ENCODE measurements around the gene TESK1. TPM values are rescaled to one million over a fixed set of nuclear protein-coding genes. Genes with fewer than 3 reads are reported as not detected.

TESK1 gene
- total and polyA plus RNA-seq, 2 of the 8 experiments (the other 6 are each of a cell fraction or from before 2014, with no cell fraction given): 13.5 to 13.9 TPM

- Histone ChIP-seq H3K36me3 (ENCODE audit: control insufficient read depth in 2 of 4, insufficient read depth in 4 of 4, low read length in 3 of 4) (no peaks in the 10 kb centered on the region), H3K4me3 (ENCODE audit: extremely low read depth in 1 of 4, insufficient read depth in 2 of 4, low read depth in 3 of 4, low read length in 4 of 4) (peak overlapping the region; percentile 44 to 69 (median 50)), H2BK20ac (ENCODE audit: low read length) (no peak overlapping the region), H3K56ac (replicated peaks; ENCODE audit: insufficient read length, low read depth, low read length) (peak overlapping the region; percentile 32), H2AK5ac (ENCODE audit: low read depth, low read length) (no peak overlapping the region), H3K23me2 (ENCODE audit: low read depth, low read length) (peaks cover 9% of the 10 kb centered on the region), H3K4me2 (ENCODE audit: insufficient read depth in 1 of 2, low read depth in 2 of 2, low read length in 2 of 2) (peak overlapping the region; percentile 74 to 77), H4K8ac (ENCODE audit: extremely low read depth, insufficient read depth, low read length) (peak overlapping the region; percentile 94), H2AFZ (ENCODE audit: low read length) (peak overlapping the region; percentile 99), H3K14ac (ENCODE audit: insufficient read length) (no peak overlapping the region), H2BK120ac (replicated peaks; ENCODE audit: low read depth, low read length) (no peak overlapping the region), H3K4ac (replicated peaks; ENCODE audit: insufficient read length, low read depth, low read length) (no peak overlapping the region), H3K9ac (replicated peaks in 1 of 4; ENCODE audit: extremely low read depth in 1 of 4, low read depth in 3 of 4, low read length in 3 of 4) (peak overlapping the region in 3 of 4 experiments; percentile 3 to 44 (median 42); a peak in 4 of 7 replicates), H2BK12ac (ENCODE audit: low read depth, low read length) (peak overlapping the region; percentile 54; the same call in 1 of the 2 replicates), H3K27me3 (replicated peaks in 1 of 4; ENCODE audit: control insufficient read depth in 3 of 4, extremely low read depth in 1 of 4, insufficient read depth in 3 of 4, low read length in 3 of 4) (peaks cover 0 to 18% (median 14%) of the 10 kb centered on the region in 4 experiments; a peak in 4 of 7 replicates), H3K79me1 (ENCODE audit: low read depth, low read length) (no peaks in the 10 kb centered on the region), H3K18ac (ENCODE audit: extremely low read depth, low read length) (peak overlapping the region; percentile 75), H2BK5ac (ENCODE audit: low read depth, low read length) (peak overlapping the region; percentile 18; the same call in 1 of the 2 replicates), H3K23ac (ENCODE audit: insufficient read length) (no peak overlapping the region), H4K5ac (ENCODE audit: insufficient read length, low read depth, low read length) (peak overlapping the region; percentile 34), H2BK15ac (ENCODE audit: low read length) (peak overlapping the region; percentile 88; the same call in 1 of the 2 replicates), H3K79me2 (ENCODE audit: control insufficient read depth in 1 of 2, insufficient read depth in 2 of 2, low read length in 2 of 2) (no peaks in the 10 kb centered on the region), H3K9me3 (ENCODE audit: insufficient read depth in 2 of 2, low read depth in 1 of 2, low read length in 1 of 2) (no peaks in the 10 kb centered on the region), H3K27ac (ENCODE audit: low read depth, low read length) (no peak overlapping the region), H3K4me1 (replicated peaks in 1 of 4; ENCODE audit: control insufficient read depth in 3 of 4, insufficient read depth in 4 of 4, low read length in 3 of 4) (peaks cover 0 to 9% (median 5%) of the 10 kb centered on the region in 4 experiments; a peak in 4 of 7 replicates), H4K91ac (replicated peaks; ENCODE audit: insufficient read length, low read length) (peak overlapping the region; percentile 66), H4K20me1 (replicated peaks in 1 of 2; ENCODE audit: control insufficient read depth in 1 of 2, insufficient read depth in 2 of 2, low read length in 2 of 2) (no peaks in the 10 kb centered on the region)
- POLR2A ChIA-PET (ENCODE audit: partially characterized antibody): interaction anchor here (0.7 to 2.1 kb wide), 8 partner anchors 9 to 111 kb away, joined by 3 to 7 read pairs (median 4); partner anchors contain the start of genes ARHGEF39, CCDC107 and RMRP
- FAIRE-seq (no peak), DNase-seq (ENCODE audit: low read depth in 1 of 2, low spot score in 2 of 2) (peak in 1 of 2 experiments; percentile 82)
- 5% methylated on average over 50 of the region's 51 CpGs; no CpG with 5 or more reads in 1 of the 2 experiments for WGBS, 2 experiments (ENCODE audit: extremely low coverage in 1 of 2, insufficient coverage in 1 of 2, insufficient read length in 1 of 2, insufficient replicate concordance in 2 of 2, low coverage in 1 of 2, low lambda C conversion rate in 2 of 2, missing lambda C conversion rate in 1 of 2)
- CTCF ChIA-PET (ENCODE audit: partially characterized antibody): interaction anchor here (0.6 to 5.2 kb wide), 14 partner anchors 11 to 638 kb away, joined by 3 to 31 read pairs (median 6); partner anchors contain the start of genes CCDC107, RMRP and SIT1
- TF ChIP-seq CTCF (IDR thresholded peaks at IDR 0.05; ENCODE audit: control extremely low read depth in 1 of 3, insufficient read depth in 1 of 3, low read depth in 1 of 3, low read length in 3 of 3): peak in 2 of 3 experiments; percentile 18 to 33; a peak in 3 of 4 replicates
- peak in 1 of 2 experiments; percentile 64; a peak in 1 of 4 replicates for TF ChIP-seq HDAC2 (IDR thresholded peaks at IDR 0.05; ENCODE audit: borderline replicate concordance in 1 of 2, low read depth in 2 of 2, low read length in 2 of 2)
- TF ChIP-seq TAF1 (IDR thresholded peaks at IDR 0.05; ENCODE audit: low read depth, low read length): peak; percentile 47; the same call in 1 of the 2 replicates
- no peak for TF ChIP-seq CEBPB (IDR thresholded peaks at IDR 0.05; ENCODE audit: low read depth, low read length)
- no peak for TF ChIP-seq ZNF274 (IDR thresholded peaks at IDR 0.05; ENCODE audit: borderline replicate concordance, extremely low read depth, low read length)
Observed at GRCh38 chr9:35616681-35617459, 11.8 kb downstream of the TESK1 start.
